ENCODE results near the gene ZNF785. TPM values are rescaled to one million over a fixed set of nuclear protein-coding genes. Genes with fewer than 3 reads are reported as not detected.

Gene ZNF785
- total RNA-seq, 4 donors from 2014 or later = 9.5 to 19.2 (median 10.4) TPM

- intact Hi-C loops (cut with DNase I; ENCODE audit: low total_unique reads) = no loop called here
- DNase-seq (ENCODE audit: low spot score in 2 of 2) = no peak
- 93% methylated on average over 40 to 57 of the region's 57 CpGs for WGBS, 2 donors
- no peak overlapping the region for H3K4me3 ChIP-seq (ENCODE audit: low read depth, poor library complexity, severe bottlenecking)
- TF ChIP-seq CTCF (IDR thresholded peaks at IDR 0.05) (no peak), POLR2A (IDR thresholded peaks at IDR 0.05) (no peak)
Observed at GRCh38 chr16:30532285-30533145, 53.0 kb downstream of the ZNF785 start.

Other genes starting within 250 kb of the ZNF785 start
- 10 to 100 TPM; 33.6 to 43.2 (median 38.5) TPM for gene CD2BP2, start 230.4 kb downstream of the ZNF785 start, total RNA-seq
- 10 to 100 TPM; 33.2 to 51.8 (median 41.9) TPM for gene TBC1D10B, start 215.2 kb downstream of the ZNF785 start, total RNA-seq
- gene MYL11, start 210.9 kb downstream of the ZNF785 start, total RNA-seq = 1 to 10 TPM in 1 of 4 donors, under 1 TPM in 1, not detected in 2; 0.79 to 2.1 TPM
- gene SEPTIN1, start 203.1 kb downstream of the ZNF785 start, total RNA-seq = 1 to 10 TPM in 1 of 4 donors, under 1 TPM in 2, not detected in 1; 0.39 to 1.2 (median 0.91) TPM
- gene ZNF48, start 190.3 kb downstream of the ZNF785 start, total RNA-seq = 10 to 100 TPM in 3 of 4 donors, 1 to 10 TPM in 1; 8.3 to 15.6 (median 10.5) TPM
- 10 to 100 TPM in 3 of 4 donors, 1 to 10 TPM in 1; 5.9 to 12.8 (median 11.0) TPM for gene ZNF771, start 178.1 kb downstream of the ZNF785 start, total RNA-seq
- gene DCTPP1, start 155.7 kb downstream of the ZNF785 start, total RNA-seq = 10 to 100 TPM; 14.7 to 18.8 (median 17.9) TPM
- gene SEPHS2, start 139.8 kb downstream of the ZNF785 start, total RNA-seq = 10 to 100 TPM; 17.7 to 25.3 (median 23.6) TPM
- gene ITGAL, start 113.0 kb downstream of the ZNF785 start, total RNA-seq = 1 to 10 TPM; 1.6 to 2.3 (median 1.8) TPM
- gene ZNF768, start 59.1 kb downstream of the ZNF785 start, total RNA-seq = 10 to 100 TPM; 31.1 to 43.5 (median 41.0) TPM
- gene ZNF747, start 50.8 kb downstream of the ZNF785 start, total RNA-seq = 10 to 100 TPM in 3 of 4 donors, 1 to 10 TPM in 1; 9.9 to 23.7 (median 19.6) TPM
- 10 to 100 TPM in 3 of 4 donors, 1 to 10 TPM in 1; 8.3 to 12.0 (median 10.3) TPM for gene ZNF764, start 27.3 kb downstream of the ZNF785 start, total RNA-seq
- gene ZNF688, start 14.0 kb downstream of the ZNF785 start, total RNA-seq = 10 to 100 TPM; 11.9 to 22.5 (median 16.0) TPM
- gene ZNF689, start 24.7 kb upstream of the ZNF785 start, total RNA-seq = 1 to 10 TPM; 3.2 to 9.1 (median 6.7) TPM
- gene PRR14, start 65.3 kb upstream of the ZNF785 start, total RNA-seq = 10 to 100 TPM; 23.8 to 67.5 (median 37.1) TPM
- gene FBRS, start 72.7 kb upstream of the ZNF785 start, total RNA-seq = 100 to 1,000 TPM in 1 of 4 donors, 10 to 100 TPM in 3; 51.0 to 103 (median 58.3) TPM
- gene SRCAP, start 113.5 kb upstream of the ZNF785 start, total RNA-seq = 10 to 100 TPM; 21.7 to 44.0 (median 33.7) TPM
- gene PHKG2, start 162.7 kb upstream of the ZNF785 start, total RNA-seq = 10 to 100 TPM; 20.6 to 39.5 (median 31.5) TPM
- gene CFAP119, start 176.4 kb upstream of the ZNF785 start, total RNA-seq = 1 to 10 TPM; 1.2 to 4.1 (median 2.6) TPM
- 100 to 1,000 TPM in 1 of 4 donors, 10 to 100 TPM in 3; 82.2 to 112 (median 92.9) TPM for gene RNF40, start 176.6 kb upstream of the ZNF785 start, total RNA-seq
- gene ZNF629, start 201.5 kb upstream of the ZNF785 start, total RNA-seq = 10 to 100 TPM; 10.9 to 18.1 (median 16.0) TPM

Measured in lower leg skin (tissue), 4 donors.